Measurements from ENCODE around the gene YPEL1. TPM values are rescaled to one million over a fixed set of nuclear protein-coding genes. Genes with fewer than 3 reads are reported as not detected.
"Not testable (repeated sequence)": the region's sequence is repeated elsewhere in the genome, so short reads cannot be mapped to it uniquely, and the experiment has no call there.

YPEL1 gene
- total RNA-seq, 2 donors from 2014 or later, result 20.1 to 25.2 TPM

DNA sequence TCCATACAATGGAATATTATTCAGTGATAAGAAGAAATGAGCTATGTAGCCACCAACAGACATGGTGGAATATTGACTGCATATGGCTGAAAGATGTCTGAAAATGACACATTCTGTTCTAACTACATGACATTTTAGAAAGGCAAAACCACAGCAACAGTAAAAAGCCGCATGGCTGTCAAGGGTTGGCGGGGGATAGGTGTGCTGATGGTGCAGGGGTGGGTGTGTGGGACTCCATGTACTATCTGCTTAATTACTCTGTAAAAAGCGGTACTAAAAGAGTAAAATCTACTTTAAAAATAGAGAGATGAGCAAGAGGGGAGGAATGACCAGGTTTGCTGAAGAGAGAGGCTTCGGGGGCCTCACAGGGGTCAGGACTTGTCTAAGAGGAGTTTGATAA, 16.7 kb upstream of the YPEL1 start:
- DNase-seq (ENCODE audit: low spot score) (no peak), ATAC-seq (ENCODE audit: insufficient number of reproducible peaks, low FRiP score, low read depth) (no peak)
- peaks cover 4 to 21% of the 10 kb centered on the region in 2 donors for H3K4me1 ChIP-seq (ENCODE audit: control insufficient read depth in 1 of 2, low read depth in 2 of 2)
- no peaks in the 10 kb centered on the region for H3K9me3 ChIP-seq
- H3K27me3 ChIP-seq (replicated peaks; ENCODE audit: insufficient read depth), result no peaks in the 10 kb centered on the region
- no peak overlapping the region for H3K27ac ChIP-seq
- no peak overlapping the region for H3K4me3 ChIP-seq
- TF ChIP-seq, protein P1, sequence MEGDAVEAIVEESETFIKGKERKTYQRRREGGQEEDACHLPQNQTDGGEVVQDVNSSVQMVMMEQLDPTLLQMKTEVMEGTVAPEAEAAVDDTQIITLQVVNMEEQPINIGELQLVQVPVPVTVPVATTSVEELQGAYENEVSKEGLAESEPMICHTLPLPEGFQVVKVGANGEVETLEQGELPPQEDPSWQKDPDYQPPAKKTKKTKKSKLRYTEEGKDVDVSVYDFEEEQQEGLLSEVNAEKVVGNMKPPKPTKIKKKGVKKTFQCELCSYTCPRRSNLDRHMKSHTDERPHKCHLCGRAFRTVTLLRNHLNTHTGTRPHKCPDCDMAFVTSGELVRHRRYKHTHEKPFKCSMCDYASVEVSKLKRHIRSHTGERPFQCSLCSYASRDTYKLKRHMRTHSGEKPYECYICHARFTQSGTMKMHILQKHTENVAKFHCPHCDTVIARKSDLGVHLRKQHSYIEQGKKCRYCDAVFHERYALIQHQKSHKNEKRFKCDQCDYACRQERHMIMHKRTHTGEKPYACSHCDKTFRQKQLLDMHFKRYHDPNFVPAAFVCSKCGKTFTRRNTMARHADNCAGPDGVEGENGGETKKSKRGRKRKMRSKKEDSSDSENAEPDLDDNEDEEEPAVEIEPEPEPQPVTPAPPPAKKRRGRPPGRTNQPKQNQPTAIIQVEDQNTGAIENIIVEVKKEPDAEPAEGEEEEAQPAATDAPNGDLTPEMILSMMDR (IDR thresholded peaks at IDR 0.05), result no peak
- H3K36me3 ChIP-seq, result no peaks in the 10 kb centered on the region

DNA sequence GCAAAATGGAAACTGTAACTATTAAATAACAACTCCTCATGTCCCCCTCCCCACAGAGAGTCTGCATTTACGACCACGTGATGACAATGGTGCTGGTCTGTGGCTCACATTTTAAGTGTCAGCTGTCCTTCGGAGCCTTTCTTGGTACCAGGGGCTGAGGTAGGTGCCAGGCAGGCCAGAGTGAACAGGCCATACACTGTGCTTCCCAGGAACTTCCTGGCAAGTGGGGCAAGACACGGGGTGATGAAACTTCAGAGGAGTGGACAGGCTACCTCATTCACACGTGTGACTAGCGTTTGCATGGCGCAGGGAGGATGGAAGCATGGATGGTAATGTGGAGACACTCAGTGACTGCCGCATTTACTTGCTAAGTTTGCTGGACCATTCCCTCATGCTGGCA, 10.4 kb upstream of the YPEL1 start:
- no peaks in the 10 kb centered on the region for H3K4me1 ChIP-seq (ENCODE audit: control insufficient read depth in 1 of 2, low read depth in 2 of 2)
- TF ChIP-seq, protein P1 (IDR thresholded peaks at IDR 0.05), result no peak
- DNase-seq (ENCODE audit: low spot score) (no peak), ATAC-seq (ENCODE audit: insufficient number of reproducible peaks, low FRiP score, low read depth) (no peak)
- no peak overlapping the region for H3K27ac ChIP-seq
- H3K9me3 ChIP-seq, result no peaks in the 10 kb centered on the region
- no peaks in the 10 kb centered on the region for H3K36me3 ChIP-seq
- H3K27me3 ChIP-seq (replicated peaks; ENCODE audit: insufficient read depth), result no peaks in the 10 kb centered on the region
- no peak overlapping the region for H3K4me3 ChIP-seq

DNA sequence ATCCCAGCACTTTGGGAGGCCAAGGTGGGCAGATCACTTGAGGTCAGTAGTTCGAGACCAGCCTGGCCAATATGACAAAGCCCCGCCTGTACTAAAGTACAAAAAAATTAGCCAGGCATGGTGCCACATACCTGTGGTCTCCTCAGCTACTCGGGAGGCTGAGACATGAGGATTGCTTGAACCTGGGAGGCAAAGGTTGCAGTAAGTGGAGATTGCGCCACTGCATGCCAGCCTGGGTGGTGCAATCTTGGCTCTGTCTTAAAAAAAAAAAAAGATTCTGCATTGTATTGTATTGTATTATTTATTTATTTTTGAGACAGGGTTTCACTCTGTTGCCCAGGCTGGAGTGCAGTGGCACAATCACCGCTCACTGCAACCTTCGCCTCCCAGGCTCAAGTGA, 9.3 kb upstream of the YPEL1 start:
- not testable (repeated sequence) for H3K27me3 ChIP-seq (replicated peaks; ENCODE audit: insufficient read depth); H3K4me3 ChIP-seq; H3K4me1 ChIP-seq (ENCODE audit: control insufficient read depth in 1 of 2, low read depth in 2 of 2); H3K9me3 ChIP-seq; DNase-seq (ENCODE audit: low spot score); H3K36me3 ChIP-seq; H3K27ac ChIP-seq; ATAC-seq (ENCODE audit: insufficient number of reproducible peaks, low FRiP score, low read depth)

DNA sequence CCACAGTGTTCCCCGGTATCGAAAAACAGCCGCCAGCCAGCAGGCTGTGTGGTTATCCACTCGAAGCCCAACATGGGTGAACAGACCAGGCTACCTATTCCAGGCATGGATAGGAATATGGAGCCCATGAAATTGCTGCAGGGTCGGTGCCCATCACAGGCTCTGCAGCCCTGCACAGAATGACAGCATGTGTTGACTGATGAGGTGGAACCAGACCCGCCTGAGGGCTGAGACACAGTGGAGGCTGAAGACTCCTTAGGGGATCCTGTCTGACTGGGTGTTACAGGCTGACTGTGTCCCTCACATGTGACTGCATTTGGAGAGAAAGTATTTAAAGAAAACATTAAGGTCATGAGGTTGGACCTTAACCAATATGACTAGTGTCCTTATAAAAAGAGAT, 6.2 kb upstream of the YPEL1 start:
- ATAC-seq (ENCODE audit: insufficient number of reproducible peaks, low FRiP score, low read depth) (no peak), DNase-seq (ENCODE audit: low spot score) (no peak)
- Histone ChIP-seq H3K36me3 (no peaks in the 10 kb centered on the region), H3K4me3 (no peak overlapping the region), H3K27ac (no peak overlapping the region), H3K9me3 (no peaks in the 10 kb centered on the region), H3K27me3 (replicated peaks; ENCODE audit: insufficient read depth) (no peaks in the 10 kb centered on the region), H3K4me1 (ENCODE audit: control insufficient read depth in 1 of 2, low read depth in 2 of 2) (no peaks in the 10 kb centered on the region)
- TF ChIP-seq, protein P1 (IDR thresholded peaks at IDR 0.05), result no peak

DNA sequence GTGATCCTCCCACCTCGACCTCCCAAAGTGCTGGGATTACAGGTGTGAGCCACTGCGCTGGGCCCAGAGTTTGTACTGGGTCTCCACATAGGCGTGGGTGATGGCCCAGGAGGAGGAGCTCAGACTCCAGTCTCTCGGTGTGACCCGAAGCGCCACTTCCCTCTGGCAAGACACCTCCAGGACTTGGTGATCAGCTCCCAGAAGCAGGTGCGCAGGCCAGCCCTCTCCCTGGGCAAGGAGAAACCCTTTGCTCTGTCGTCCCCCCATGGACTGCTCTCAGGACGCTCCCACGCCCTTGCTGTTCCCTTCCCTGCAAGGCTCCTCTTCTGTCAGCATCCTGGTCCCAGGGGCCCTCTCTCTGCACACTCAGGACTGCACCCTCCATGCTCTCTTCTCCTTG, 5.5 kb upstream of the YPEL1 start:
- Histone ChIP-seq H3K4me3 (no peak overlapping the region), H3K9me3 (no peaks in the 10 kb centered on the region), H3K36me3 (no peaks in the 10 kb centered on the region), H3K4me1 (ENCODE audit: control insufficient read depth in 1 of 2, low read depth in 2 of 2) (peaks cover 0 to 3% of the 10 kb centered on the region in 2 donors), H3K27me3 (replicated peaks; ENCODE audit: insufficient read depth) (no peaks in the 10 kb centered on the region), H3K27ac (no peak overlapping the region)
- no peak for ATAC-seq (ENCODE audit: insufficient number of reproducible peaks, low FRiP score, low read depth)
- no peak for DNase-seq (ENCODE audit: low spot score)
- TF ChIP-seq, protein P1 (IDR thresholded peaks at IDR 0.05), result no peak

DNA sequence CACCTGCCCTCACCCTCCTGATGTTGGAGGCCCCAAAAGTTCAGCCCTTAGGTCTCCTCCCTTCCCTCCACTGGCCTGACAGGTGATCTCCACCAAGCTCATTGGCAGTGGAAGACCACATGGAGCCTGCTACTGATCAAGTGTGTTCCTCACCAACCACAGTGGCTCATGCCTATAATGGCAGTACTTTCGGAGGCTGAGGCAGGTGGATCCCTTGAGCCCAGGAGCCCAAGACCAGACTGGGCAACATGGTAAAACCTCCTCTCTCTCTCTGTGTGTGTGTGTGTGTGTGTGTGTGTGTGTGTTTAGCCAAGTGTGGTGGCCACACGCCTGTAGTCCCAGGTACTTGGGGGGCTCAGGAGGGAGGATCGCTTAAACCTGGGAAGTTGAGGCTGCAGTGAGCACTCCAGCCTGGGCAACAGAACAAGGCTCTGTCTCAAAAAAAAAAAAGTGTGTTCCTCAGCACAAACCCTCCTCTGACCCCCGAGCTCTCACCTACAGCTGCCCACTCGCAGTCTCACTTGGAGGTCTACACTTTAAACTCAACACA, 4.3 kb upstream of the YPEL1 start:
- TF ChIP-seq, protein P1 (IDR thresholded peaks at IDR 0.05), result no peak
- no peaks in the 10 kb centered on the region for H3K27me3 ChIP-seq (replicated peaks; ENCODE audit: insufficient read depth)
- H3K4me3 ChIP-seq, result no peak overlapping the region
- H3K4me1 ChIP-seq (ENCODE audit: control insufficient read depth in 1 of 2, low read depth in 2 of 2), result peaks cover under 1 to 6% of the 10 kb centered on the region in 2 donors
- DNase-seq (ENCODE audit: low spot score) (no peak), ATAC-seq (ENCODE audit: insufficient number of reproducible peaks, low FRiP score, low read depth) (no peak)
- no peak overlapping the region for H3K27ac ChIP-seq
- no peaks in the 10 kb centered on the region for H3K9me3 ChIP-seq
- H3K36me3 ChIP-seq, result no peaks in the 10 kb centered on the region

Measured in thoracic aorta (tissue), 2 donors.